Pons (tissue), 1 donor: ENCODE measurements around the gene PLVAP.
A peak's percentile ranks its signal among the peaks of the same experiment; 100 is the strongest.

Source experiments
- DNase-seq: peaks from one replicate; pipeline ENCODE4 v3.0.0-alpha.2; 2016; ENCODE audit warnings: low spot score

Gene PLVAP

GRCh38 chr19:17333611-17334413, 43.3 kb downstream of the PLVAP start:
- no peak for DNase-seq

- DNase-seq = peak; percentile 37
Observed at GRCh38 chr19:17332677-17333581, 44.2 kb downstream of the PLVAP start.

- no peak for DNase-seq
Observed at GRCh38 chr19:17332360-17332676, 44.8 kb downstream of the PLVAP start.

- no peak for DNase-seq
Observed at GRCh38 chr19:17331045-17331558, 46.0 kb downstream of the PLVAP start.

- no peak for DNase-seq
Observed at GRCh38 chr19:17330262-17331044, 46.7 kb downstream of the PLVAP start.

- DNase-seq = no peak
Observed at GRCh38 chr19:17329366-17330261, 47.5 kb downstream of the PLVAP start.

- DNase-seq = no peak
Observed at GRCh38 chr19:17328517-17329365, 48.4 kb downstream of the PLVAP start.

GRCh38 chr19:17327654-17328516, 49.3 kb downstream of the PLVAP start:
- DNase-seq = no peak

GRCh38 chr19:17327068-17327653, 50.0 kb downstream of the PLVAP start:
- DNase-seq = no peak

- DNase-seq = no peak
Observed at GRCh38 chr19:17326595-17326966, 50.6 kb downstream of the PLVAP start.

GRCh38 chr19:17325881-17326594, 51.1 kb downstream of the PLVAP start:
- DNase-seq = peak; percentile 75

GRCh38 chr19:17325133-17325532, 52.0 kb downstream of the PLVAP start:
- no peak for DNase-seq

GRCh38 chr19:17324357-17325114, 52.6 kb downstream of the PLVAP start:
- no peak for DNase-seq

GRCh38 chr19:17323964-17324332, 53.2 kb downstream of the PLVAP start:
- no peak for DNase-seq

GRCh38 chr19:17323300-17323963, 53.7 kb downstream of the PLVAP start:
- DNase-seq = no peak

GRCh38 chr19:17322854-17323253, 54.3 kb downstream of the PLVAP start:
- peak; percentile 34 for DNase-seq
